ENCODE measurements around the gene PZP.

- TF ChIP-seq CTCF (IDR thresholded peaks at IDR 0.05) (no peak), EZH2 (IDR thresholded peaks at IDR 0.05; ENCODE audit: borderline replicate concordance, insufficient read depth, low read depth, low read length, poor library complexity, severe bottlenecking) (no peak)
Observed at GRCh38 chr12:9180810-9181209, 27.4 kb downstream of the PZP start.

Measured in B cell (primary cell).